MCF 10A (cell line): ENCODE data around the gene RHBG. TPM values are rescaled to one million over a fixed set of nuclear protein-coding genes. Genes with fewer than 3 reads are reported as not detected.
A peak's percentile ranks its signal among the peaks of the same experiment; 100 is the strongest.

Experiments used
- BruUV-seq: library from RNA; stranded (reverse); fragments of 400-500 nt; replicated peaks from 2 replicates; lab custom pipeline; 2021; lab: Mats Ljungman, UMichigan
- CTCF ChIA-PET: fragments of 300-600 bp; sonication (Branson Sonifier 250); formaldehyde crosslinking; extraction: SDS; loops from one replicate; lab custom pipeline; 2021; ENCODE audit warnings: antibody characterized with exemption, inconsistent platforms; lab: Yijun Ruan, JAX
- POLR2A ChIA-PET: fragments of 300-600, 350-650 bp; sonication (Branson Sonifier 250); formaldehyde crosslinking; extraction: SDS; loops from one replicate; lab custom pipeline; 2020; ENCODE audit warnings: antibody characterized with exemption, inconsistent platforms; lab: Yijun Ruan, JAX
- DNase-seq: peaks from one replicate; pipeline ENCODE4 v3.0.0-alpha.2; 2018; ENCODE audit not compliant: unreplicated experiment
- H3K27ac Mint-ChIP-seq: one replicate; pipeline ENCODE4 v1.8.0; 2022; ENCODE audit warnings: mild to moderate bottlenecking, low read depth, mixed read lengths; ENCODE audit not compliant: unreplicated experiment
- H3K27me3 Mint-ChIP-seq: one replicate; pipeline ENCODE4 v1.8.0; 2022; ENCODE audit warnings: mixed read lengths; ENCODE audit not compliant: insufficient read depth, unreplicated experiment
- H3K36me3 Mint-ChIP-seq: one replicate; pipeline ENCODE4 v1.8.0; 2022; ENCODE audit warnings: mild to moderate bottlenecking, moderate library complexity, mixed read lengths; ENCODE audit not compliant: insufficient read depth, unreplicated experiment
- H3K4me1 Mint-ChIP-seq: one replicate; pipeline ENCODE4 v1.8.0; 2022; ENCODE audit warnings: mixed read lengths; ENCODE audit not compliant: insufficient read depth, unreplicated experiment
- H3K4me3 Mint-ChIP-seq: one replicate; pipeline ENCODE4 v1.8.0; 2022; ENCODE audit warnings: mild to moderate bottlenecking, moderate library complexity, mixed read lengths; ENCODE audit not compliant: unreplicated experiment
- H3K9me3 Mint-ChIP-seq: one replicate; pipeline ENCODE4 v1.8.0; 2022; ENCODE audit warnings: mixed read lengths; ENCODE audit not compliant: unreplicated experiment
- intact Hi-C: fragments of 100-400 bp; cut with micrococcal nuclease; formaldehyde crosslinking; loops from 2 replicates; pipeline ENCODE4 v1.14.1; 2022
- total RNA-seq: library from RNA; stranded (reverse); gene quantifications from 2 replicates; pipeline ENCODE4 v1.2.3, GENCODE V29; 2022
- TF ChIP-seq, protein P1 (sequence below): fragments of 200-600 bp; IDR thresholded peaks from one replicate; pipeline ENCODE4 v1.8.0; 2022; ENCODE audit warnings: antibody characterized with exemption, mild to moderate bottlenecking; ENCODE audit not compliant: unreplicated experiment

Gene RHBG
- total RNA-seq, 1 experiment from 2014 or later, result not detected

DNA sequence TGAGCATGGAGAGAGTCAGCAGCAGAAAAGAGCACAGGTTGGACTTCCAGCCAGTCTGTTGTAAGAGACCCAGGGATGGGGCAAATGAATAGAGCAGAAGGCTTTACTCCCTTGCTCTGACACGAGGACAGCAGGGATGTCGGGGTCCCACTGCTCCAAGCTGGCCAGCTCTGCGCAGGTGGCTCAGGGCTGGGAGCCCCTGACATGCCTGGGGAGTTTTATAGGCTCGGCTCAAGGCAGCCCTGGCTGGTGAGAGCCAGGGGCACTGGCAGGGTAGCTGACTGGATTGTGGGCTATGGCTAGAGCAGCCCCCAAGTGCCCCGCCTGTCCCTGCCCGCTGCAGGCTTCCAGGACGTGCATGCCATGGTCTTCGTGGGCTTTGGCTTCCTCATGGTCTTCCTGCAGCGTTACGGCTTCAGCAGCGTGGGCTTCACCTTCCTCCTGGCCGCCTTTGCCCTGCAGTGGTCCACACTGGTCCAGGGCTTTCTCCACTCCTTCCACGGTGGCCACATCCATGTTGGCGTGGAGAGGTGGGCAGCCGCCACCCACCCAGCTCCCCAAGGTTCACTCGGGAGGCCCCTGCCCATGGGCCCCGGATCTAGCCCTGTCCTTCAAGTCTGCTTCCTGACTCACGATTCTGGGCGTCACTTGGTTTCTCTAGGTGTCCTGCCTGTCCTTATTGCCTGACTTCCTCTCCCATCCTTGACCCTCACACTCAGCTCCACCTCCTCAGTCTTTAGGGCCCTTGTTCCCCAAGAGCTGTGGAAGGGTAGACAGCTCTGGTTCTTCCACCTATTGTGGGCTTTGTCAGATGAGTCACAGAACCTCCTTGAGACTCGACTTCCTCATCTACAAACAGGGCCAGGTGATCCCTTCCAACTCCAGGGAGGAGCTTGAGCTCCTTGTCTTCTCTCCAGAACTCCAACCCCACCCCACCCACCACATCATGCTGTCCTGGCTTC lies 8.2 kb downstream of the RHBG start:
- no TSS peak for BruUV-seq
- DNase-seq, result no peak
- peaks cover 6% of the 10 kb centered on the region for H3K4me1 Mint-ChIP-seq
- intact Hi-C loops, result loop anchor here (5.0 kb wide), 1 partner anchor 375 kb away; no protein-coding TSS in a partner anchor
- POLR2A ChIA-PET, result no interaction called here
- no peaks in the 10 kb centered on the region for H3K36me3 Mint-ChIP-seq
- TF ChIP-seq, protein P1, sequence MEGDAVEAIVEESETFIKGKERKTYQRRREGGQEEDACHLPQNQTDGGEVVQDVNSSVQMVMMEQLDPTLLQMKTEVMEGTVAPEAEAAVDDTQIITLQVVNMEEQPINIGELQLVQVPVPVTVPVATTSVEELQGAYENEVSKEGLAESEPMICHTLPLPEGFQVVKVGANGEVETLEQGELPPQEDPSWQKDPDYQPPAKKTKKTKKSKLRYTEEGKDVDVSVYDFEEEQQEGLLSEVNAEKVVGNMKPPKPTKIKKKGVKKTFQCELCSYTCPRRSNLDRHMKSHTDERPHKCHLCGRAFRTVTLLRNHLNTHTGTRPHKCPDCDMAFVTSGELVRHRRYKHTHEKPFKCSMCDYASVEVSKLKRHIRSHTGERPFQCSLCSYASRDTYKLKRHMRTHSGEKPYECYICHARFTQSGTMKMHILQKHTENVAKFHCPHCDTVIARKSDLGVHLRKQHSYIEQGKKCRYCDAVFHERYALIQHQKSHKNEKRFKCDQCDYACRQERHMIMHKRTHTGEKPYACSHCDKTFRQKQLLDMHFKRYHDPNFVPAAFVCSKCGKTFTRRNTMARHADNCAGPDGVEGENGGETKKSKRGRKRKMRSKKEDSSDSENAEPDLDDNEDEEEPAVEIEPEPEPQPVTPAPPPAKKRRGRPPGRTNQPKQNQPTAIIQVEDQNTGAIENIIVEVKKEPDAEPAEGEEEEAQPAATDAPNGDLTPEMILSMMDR, result no peak
- no peaks in the 10 kb centered on the region for H3K9me3 Mint-ChIP-seq
- CTCF ChIA-PET, result interaction anchor here (0.6 to 8.9 kb wide), 13 partner anchors 9 to 547 kb away, joined by 3 to 113 read pairs (median 5); no protein-coding TSS in a partner anchor
- H3K27ac Mint-ChIP-seq, result no peak overlapping the region
- H3K27me3 Mint-ChIP-seq, result peaks cover 26% of the 10 kb centered on the region
- no peak overlapping the region for H3K4me3 Mint-ChIP-seq

DNA sequence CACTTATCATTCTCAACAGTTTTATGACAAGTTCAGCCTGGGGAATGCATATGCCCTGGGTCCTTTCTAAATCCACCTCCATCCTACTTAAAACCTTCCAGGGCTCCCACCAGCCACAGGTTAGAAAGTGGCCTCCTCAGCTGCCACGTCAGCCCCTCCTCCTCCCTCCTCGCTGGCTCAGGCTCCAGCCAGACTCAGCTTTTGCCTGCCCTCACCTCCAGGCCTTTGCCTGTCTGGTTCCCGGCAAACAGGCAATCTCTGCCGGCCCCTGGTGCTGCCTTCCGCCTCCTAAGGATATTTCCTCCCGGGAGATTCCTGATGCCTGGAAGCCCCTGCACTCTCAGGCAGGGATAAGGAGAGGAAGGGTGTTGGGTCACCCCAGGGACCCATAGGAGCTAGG lies 9.5 kb downstream of the RHBG start:
- no peaks in the 10 kb centered on the region for H3K9me3 Mint-ChIP-seq
- no TSS peak for BruUV-seq
- POLR2A ChIA-PET, result interaction anchor here (1.4 kb wide), 1 partner anchor 57 kb away, joined by 3 read pairs; no protein-coding TSS in a partner anchor

DNA sequence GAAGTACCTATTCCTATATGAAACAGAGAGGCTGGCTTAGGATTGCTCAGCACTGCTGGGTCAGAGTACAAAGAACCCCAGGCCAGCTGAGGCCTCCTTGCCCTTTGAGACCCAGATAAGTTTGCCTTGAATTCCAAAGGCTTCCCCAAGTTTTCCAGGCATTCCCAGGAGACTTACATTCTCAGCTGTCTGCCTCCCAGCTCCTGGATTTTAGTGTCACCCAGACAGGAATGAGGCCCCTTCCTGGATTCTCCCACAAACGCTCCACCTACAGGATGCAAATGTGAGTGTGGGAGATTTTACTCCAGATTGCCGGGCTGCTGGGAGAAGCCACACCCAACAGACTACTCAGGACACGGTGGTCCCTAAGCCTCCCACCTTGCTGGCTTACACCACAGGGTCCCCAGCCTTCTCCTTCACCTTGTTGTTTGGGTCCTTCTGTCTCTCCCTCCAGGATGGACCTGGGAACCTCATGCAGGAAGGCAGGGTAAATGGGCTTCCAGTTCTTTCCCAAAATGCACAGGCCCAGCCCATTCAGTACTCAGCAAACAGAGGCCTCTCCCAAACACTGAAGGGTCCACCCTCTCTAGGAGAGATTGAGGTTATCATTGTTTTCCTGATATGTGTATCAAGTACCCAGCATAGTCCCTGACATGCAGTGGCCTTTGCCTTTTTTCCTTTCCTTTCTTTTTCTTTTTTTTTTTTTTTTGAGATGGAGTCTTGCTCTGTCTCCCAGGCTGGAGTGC lies 10.6 kb downstream of the RHBG start:
- intact Hi-C loops, result loop anchor here (5.0 kb wide), 1 partner anchor 377 kb away; no protein-coding TSS in a partner anchor
- no peaks in the 10 kb centered on the region for H3K36me3 Mint-ChIP-seq
- ChIA-PET CTCF (interaction anchor here (0.6 to 4.8 kb wide), 8 partner anchors 14 to 249 kb away, joined by 3 to 42 read pairs (median 4); no protein-coding TSS in a partner anchor), POLR2A (interaction anchor here (1.4 kb wide), 1 partner anchor 56 kb away, joined by 3 read pairs; no protein-coding TSS in a partner anchor)
- peaks cover 6% of the 10 kb centered on the region for H3K4me1 Mint-ChIP-seq
- peak; percentile 30 for DNase-seq
- H3K4me3 Mint-ChIP-seq, result no peak overlapping the region
- BruUV-seq, result no TSS peak
- H3K27me3 Mint-ChIP-seq, result peaks cover 2% of the 10 kb centered on the region
- TF ChIP-seq, protein P1, result no peak
- H3K27ac Mint-ChIP-seq, result no peak overlapping the region
- H3K9me3 Mint-ChIP-seq, result no peaks in the 10 kb centered on the region

More for the DNA sequence above, 9.5 kb downstream of the RHBG start:
- TF ChIP-seq, protein P1, result no peak
- CTCF ChIA-PET, result interaction anchor here (0.6 to 8.9 kb wide), 11 partner anchors 7 to 623 kb away, joined by 3 to 113 read pairs (median 5); no protein-coding TSS in a partner anchor
- Mint-ChIP-seq H3K27me3 (peaks cover 13% of the 10 kb centered on the region), H3K4me1 (peaks cover 6% of the 10 kb centered on the region), H3K27ac (no peak overlapping the region), H3K4me3 (no peak overlapping the region), H3K36me3 (no peaks in the 10 kb centered on the region)
- intact Hi-C loops, result loop anchor here (5.0 kb wide), 1 partner anchor 376 kb away; no protein-coding TSS in a partner anchor
- no peak for DNase-seq
